Inflammatory macrophage treated with lipopolysaccharide for 1 hour (primary cell): ENCODE data around the gene ACTL8.
A peak's percentile ranks its signal among the peaks of the same experiment; 100 is the strongest.

Experiments used
- DNase-seq, 2 donors: peaks; one replicate each; pipeline ENCODE4 v3.0.0-alpha.2; 2020 to 2022

Gene ACTL8

DNA sequence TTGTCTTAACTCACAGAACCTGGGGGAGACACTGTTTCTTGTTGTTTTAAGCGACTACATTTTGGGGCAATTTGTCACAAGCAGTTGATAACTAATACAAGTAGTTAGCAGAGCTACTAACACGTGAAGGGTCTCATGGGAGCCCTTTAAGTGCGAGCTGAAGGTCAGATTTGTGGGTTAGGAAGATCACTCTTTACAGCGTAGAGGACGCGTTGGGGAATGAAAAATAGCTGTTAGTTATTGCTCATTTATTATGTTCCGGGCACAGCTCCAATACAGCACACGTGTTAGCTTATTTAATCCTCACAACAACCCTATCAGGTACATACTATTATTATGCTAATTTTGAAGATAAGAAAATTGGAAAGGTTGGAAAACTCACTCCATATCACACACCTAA lies 95.9 kb downstream of the ACTL8 start:
- no peak for DNase-seq

DNA sequence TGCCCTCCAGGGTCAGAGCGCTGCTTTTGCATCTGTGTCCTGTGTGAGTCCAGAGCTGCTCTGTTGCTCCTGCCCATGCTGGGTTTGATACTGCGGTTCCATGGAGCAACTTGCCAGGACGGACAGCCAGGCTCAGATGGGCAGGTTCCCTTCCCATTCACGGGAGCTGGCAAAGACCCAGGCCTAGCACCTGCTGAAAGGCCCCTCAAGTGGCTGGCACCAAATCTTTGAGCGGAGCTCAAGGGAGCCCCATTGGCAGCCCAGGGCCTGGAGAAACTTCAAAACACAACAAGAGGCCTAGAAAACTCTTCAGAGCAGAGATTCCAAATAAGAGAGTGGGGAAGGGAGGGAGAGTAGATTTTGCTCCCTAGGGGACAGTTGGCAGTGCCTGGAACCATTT lies 97.2 kb downstream of the ACTL8 start:
- no peak for DNase-seq

DNA sequence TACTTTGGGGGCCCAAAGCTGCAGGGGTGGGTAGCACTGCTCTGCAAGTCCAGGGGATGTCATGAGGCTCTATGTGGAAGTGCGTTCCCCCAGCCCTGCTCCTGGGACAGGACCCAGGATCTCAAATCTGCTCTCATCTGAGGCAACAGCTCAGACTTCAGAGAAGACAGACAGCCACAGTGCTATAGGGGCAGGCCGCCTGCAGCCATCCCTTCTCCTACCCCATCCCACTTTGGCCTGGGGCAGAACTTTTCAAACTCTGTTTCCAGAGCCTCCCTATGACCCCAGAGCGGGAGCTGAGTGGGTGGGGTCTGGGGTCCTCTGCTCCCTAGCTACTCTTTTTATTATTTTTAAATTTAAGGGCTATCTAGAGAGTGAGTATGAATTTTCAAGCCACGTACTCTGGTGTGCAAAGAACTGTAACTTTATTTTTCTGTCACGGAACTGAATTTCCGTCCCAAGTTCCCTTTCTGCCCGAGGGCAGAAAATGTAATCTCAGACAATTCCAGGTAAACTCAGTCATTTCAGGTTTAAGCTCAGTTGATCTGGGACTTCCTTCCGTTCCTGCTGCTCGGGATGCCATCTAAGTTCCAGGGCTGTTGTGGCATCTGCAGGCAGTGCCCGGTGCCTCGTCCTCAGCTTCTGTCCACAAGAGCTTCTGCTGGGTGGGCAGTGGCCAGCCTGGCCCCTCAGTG lies 98.3 kb downstream of the ACTL8 start:
- DNase-seq: no peak

DNA sequence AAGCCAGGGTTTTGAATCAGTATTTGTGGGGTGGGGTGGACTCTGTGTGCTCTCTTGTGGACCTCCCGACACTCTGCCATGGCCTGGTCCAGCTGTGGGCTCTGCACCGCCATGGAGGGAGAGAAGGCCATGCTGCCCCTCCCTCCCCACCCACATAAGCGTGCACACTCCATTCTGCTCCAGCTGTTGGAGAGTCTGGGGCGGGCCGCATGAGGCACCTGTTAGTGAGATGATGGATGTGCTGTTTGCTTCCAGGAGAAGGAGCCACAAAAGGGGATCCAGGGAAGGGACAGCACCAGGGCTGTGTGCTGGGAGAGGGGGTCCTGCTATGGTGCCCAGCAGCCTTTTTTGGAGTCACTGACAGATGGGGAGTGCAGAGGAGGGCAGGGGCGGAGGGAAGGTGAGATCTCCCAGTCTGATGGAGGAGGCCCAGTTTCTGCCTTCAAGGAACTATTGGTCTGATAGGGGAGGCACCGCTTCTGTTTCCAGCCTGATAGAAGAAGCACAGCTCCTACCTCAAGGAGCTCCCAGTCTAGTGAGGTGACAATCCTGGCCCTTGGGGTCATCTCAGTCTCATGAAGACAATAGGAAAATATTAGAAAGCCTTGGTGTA lies 101.5 kb downstream of the ACTL8 start:
- DNase-seq: no peak

DNA sequence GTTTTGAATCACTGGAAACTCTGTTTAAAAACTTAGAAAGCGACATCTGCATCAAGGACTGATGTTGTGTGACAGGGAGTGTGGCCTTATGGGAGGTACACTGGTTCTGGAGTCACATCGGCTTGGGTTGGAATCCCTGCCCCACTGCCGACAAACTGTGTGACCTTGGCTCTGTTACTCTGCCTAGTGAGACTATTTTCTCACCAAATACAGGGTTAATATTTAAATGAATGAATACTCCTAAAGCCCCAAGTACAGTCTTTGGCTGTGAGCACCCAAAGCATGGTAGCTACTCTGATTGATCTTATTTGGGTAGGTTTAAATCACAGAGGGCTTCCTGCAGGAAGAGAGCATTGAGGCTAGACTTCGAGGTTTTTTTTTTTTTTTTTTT lies 102.0 kb downstream of the ACTL8 start:
- DNase-seq: no peak

DNA sequence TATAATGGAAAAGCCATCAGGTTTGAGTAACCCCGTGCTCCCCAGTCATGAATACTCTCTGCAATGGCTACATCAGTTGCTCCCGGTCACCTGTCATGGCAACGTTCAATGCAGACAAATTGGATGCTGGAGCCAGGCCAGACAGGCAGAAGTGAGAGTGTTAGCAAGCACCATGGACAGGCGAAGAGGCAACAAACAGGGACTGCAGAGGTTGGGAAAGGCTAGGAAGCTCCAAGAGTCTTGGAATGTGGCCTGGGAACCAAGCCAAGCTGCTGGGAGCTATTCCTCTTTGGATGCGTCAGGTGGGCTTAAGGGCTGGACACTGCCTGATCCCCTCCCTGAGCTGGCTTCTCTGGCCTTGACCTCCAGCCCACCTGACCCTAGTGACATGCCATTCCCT lies 102.9 kb downstream of the ACTL8 start:
- no peak for DNase-seq

DNA sequence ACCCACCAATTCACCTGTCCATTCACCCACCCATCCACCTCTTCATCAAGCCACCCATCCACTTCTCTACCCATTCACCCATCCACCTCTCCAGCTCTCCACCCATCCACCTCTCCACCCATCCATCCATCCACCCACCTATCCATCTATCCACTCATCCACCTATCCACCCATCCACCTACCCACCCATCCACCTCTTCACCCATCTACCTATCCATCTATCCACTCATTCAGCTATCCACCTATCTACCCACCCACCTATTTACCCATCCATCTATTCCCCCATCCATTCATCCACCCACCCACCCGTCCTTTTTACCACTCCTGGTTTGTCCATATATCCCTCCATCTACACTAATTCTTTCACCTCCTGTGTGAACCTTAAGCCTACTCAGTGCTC lies 105.7 kb downstream of the ACTL8 start:
- DNase-seq: no peak

DNA sequence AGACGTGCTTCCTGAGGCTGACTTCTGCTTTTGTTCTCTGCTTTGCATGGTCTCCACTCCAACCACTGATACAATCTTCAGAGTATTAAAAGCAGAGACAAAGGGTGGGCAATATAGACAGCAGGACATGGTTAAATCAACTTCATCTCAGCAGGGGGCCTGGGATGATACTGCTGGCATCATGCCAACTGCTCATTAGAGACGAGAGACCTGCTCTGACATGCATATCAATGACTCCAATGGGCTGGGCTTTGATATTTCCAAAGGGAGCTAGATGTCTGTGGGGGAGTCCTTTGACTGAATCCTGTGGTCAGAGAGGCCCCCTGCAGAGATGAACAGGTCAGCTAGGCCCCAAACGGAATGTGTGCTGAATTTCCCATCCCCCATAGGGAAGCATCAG lies 106.6 kb downstream of the ACTL8 start:
- no peak for DNase-seq

DNA sequence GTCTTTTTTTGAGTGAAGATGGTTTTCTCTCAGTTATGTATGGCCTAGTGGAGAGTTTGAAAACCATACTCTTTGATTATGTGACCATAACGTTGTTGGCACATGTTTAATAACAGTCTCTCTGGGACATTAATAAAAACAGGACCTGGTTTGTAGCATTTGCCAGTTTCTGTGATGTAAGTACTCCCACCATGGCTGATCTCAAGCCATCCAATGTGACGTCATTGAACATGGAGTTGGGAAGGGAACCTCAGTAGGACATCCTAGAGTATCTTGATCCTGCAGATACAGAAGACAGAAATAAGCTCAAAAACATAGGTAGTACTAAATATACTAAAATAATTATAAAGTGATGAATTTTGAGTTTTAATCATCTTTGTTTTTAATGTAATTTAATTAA lies 107.0 kb downstream of the ACTL8 start:
- DNase-seq: no peak

DNA sequence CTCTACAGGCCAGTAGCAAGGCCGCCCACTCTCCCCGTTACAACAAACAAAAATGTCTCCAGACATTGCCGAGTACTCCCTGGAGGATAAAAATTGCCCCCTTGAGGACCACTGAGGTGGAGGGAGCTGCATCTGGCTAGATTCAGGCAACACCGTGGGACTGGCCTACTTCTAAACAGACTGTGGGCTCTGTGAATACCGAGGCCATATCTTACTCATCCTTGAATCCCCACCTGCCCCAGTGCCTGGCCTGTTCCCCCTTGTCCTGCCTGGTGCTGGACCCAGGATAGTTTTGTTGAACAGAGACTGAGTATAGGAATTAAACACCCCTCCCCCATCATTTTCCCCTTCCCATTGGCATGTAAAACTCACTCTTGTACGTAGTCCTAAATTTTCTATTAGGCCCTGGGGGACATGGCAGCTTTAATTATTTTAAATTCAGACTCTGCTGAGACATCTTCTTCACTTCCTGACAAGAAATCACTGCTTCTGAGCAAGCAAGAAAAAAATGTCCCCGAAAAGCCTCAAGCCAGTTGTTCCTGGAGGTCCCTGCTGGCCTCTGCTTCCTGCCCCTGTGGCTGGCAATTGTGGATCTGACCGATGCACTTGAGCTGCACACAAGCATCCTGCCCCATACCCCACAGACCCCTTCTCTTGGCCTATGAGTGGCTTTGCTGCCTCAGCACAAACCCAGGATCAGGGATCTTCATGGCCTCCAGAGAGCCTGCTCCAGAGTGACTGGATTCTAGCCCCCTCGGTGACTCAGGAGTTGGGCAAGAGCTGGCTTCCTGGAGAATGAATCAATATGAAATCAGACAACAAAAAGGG lies 111.0 kb downstream of the ACTL8 start:
- DNase-seq: peak in 1 of 2 donors; percentile 0

DNA sequence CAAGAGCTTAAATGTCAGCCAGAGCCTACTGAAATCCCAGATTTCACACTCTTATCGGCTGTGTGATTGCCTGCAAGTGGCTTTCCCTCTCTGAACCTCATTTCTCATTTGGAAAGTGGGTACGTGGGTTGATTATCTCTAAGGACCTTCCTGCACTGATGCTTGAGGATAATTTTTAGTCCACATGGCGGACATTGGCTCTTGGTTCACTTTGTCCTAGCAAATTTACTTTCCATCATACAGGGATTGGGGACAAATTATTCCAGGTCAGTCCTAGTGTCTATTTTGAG lies 111.6 kb downstream of the ACTL8 start:
- no peak for DNase-seq

DNA sequence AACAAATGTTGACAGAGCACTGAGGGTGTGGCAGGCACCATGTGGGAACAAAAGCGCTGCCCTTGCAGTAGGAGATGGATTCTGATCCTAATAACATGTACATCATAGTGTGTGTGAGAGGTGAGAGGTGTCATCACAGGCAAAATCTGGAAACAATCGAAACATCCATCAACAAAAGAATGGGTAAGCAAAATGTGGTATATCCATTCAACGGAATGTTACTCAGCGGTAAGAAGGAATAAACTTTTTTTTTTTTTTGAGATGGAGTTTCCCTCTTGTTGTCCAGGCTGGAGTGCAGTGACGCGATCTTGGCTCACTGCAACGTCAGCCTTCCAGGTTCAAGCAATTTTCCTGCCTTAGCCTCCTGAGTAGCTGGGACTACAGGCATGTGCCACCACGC lies 112.3 kb downstream of the ACTL8 start:
- DNase-seq: no peak

DNA sequence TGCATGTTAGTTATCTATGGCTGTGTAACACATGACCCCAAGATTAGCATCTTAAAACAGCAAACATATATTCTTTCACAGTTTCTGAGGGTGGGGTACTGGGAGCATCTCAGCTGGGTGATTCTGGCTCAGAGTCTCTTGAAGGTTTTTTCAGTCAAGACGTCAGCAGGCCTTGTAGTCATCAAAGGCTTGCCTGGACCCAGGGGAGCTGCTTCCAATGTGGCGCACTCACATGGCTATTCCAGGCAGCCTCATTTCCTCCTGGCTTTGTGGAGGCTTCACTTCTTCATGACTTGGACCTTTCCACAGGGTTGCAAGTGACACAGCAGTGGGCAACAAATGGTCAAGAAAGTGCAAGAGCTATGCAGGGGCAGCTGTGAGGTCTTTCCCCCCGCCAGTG lies 114.7 kb downstream of the ACTL8 start:
- no peak for DNase-seq

DNA sequence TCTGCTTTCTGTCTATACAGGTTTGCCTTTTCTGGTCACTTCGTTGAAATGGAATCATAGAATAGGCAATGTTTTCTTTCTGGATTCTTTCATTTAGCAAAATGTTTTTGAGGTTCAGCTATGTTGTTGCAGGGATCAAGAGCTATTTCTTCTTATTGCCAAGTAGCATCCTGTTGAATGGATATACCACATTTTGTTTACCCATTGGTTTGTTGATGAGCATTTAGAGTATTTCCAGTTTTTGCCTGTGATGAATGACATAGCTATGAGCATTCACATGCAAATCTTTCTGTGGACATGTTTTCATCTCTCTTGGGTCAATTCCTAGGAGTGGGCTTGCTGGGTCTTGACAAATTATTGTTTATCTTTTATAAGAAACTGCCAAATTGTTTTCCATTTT lies 115.5 kb downstream of the ACTL8 start:
- no peak for DNase-seq

DNA sequence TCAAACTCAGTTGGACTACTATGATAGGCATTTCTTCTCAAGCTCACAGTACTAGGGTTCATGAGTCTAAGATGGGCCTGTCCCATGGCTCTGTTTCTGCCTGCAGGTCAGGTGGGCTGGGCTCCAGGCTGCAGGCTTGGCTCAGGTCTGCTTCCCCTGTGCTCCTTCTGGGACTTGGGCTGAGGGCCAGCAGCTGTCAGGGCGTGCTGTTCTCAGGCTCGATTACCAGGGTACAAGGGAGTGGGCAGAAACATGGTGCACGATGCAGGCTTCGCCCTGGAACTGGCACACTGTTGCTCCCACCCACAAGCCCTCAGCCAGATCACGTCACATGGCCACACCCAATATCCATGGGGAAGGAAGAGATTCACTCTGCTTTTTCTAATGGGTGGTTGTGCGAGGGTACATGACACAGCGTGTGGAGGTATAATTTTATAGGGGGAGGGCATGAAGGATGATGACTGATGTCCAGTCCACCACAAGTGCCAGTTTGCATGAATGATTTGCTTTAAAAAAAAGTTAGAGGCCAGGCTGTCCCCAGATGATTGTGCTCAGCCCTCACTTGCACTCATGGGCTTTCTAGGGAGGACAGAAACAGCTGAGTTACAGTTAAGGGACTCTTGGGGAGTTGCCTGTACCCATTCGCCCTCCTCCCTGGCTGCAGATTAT lies 118.0 kb downstream of the ACTL8 start:
- no peak for DNase-seq

DNA sequence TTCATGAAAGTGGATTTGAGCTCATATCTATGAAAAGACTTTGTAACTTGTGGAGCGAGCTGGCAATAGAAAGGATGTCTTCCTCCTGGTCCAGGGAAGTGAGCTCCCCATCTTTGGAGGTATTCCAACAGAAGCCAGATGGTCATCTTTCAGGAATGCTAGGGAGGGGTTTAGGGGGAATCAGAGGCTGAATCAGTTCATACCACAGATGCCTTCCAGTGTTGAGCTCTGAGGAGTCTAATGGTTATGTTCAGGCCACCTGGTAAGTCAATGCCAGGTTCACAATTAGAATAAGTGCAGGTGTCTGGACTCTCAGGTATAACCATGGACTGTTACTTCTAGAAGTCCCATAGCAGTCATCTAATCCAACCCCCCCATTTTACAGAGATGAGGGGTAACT lies 119.1 kb downstream of the ACTL8 start:
- DNase-seq: no peak

DNA sequence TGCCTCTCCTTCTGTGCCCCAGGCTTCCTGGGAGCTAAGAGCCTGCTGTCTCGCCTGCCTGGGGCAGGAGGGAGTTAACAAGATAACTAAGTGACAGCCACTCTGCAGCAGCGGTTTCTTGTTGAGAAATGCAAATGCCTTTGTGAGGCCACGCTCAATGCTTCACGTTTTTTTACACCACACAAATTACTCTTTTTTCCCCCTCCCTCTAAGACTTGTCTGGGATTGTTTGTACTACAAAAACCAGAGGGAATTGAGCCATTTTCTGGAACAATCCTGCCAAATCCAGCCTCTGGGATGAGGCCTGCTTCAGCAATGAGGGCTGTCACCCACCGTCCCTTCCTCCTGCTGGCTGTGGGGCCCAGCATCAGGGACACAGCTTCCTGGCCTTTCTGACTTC lies 119.6 kb downstream of the ACTL8 start:
- DNase-seq: no peak

DNA sequence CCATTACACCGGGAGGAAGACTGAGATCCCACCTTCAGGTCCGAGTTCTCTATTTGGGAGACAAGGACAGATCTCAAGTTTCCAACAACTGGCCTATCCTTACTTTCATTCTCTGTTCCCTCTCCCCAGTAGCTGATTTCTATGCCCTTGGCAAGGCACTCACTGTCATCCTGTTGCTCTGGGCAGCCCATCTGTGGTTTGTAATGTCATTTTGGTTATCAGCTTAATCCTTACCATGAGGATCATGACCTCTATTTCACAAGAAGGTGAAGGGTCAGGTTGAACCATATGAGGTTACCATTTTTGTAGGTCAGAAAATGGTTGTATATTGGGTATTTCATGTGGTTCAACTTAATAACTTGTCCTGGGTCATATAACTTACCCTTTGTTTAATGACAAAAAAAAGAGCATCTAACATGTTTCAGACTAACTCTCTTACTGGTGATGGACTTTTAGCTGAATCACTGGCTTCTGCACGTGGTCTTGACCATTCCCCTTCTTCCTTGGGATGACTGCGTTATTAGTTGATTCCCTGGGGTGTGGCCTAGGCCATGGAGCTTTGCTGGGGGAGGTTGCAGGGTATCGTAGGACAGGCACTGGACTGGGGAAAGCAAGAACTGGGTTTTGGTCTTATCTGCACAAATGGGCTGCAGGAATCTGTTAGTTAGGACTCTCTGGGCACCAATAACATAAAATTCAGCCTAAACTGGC lies 120.2 kb downstream of the ACTL8 start:
- DNase-seq: no peak

DNA sequence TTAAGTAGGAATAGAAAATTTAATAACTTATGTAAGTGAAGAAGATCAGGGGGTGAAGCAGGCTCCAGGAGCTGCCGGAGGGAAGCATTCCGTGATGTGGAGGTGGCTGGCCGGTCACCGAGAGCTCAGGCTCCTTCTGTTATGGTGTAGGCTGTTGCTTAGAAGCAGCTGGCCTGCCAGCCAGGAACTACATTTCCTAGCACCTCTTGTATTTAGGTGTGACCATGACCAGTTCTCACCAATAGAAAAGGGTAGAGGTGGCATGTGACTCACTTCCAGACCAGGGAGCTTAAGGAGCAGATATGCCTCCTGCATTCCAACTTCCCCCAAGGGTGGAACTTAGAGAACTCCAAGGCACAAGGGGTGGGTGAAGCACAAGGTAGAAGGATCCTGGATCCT lies 120.7 kb downstream of the ACTL8 start:
- no peak for DNase-seq
